T-helper 1 cell (primary cell): Measurements from ENCODE around the gene PDIA5.
A peak's percentile ranks its signal among the peaks of the same experiment; 100 is the strongest.

Experiments
- DNase-seq, 5 donors: peaks; one replicate each; pipeline ENCODE4 v3.0.0-alpha.2; 2012 to 2020

The PDIA5 gene

GRCh38 chr3:123188058-123188457 lies 121.2 kb downstream of the PDIA5 start:
- DNase-seq = no peak

GRCh38 chr3:123193448-123194101 lies 126.8 kb downstream of the PDIA5 start:
- DNase-seq = no peak

GRCh38 chr3:123194552-123194951 lies 127.7 kb downstream of the PDIA5 start:
- no peak for DNase-seq

- DNase-seq = no peak
These were observed 131.5 kb downstream of the PDIA5 start for GRCh38 chr3:123198372-123198771.

GRCh38 chr3:123201223-123201556 lies 134.4 kb downstream of the PDIA5 start:
- DNase-seq = no peak

GRCh38 chr3:123201557-123202427 lies 135.0 kb downstream of the PDIA5 start, which contains the start of gene SEC22A:
Gene SEC22A, plus strand, starts transcription at chr3:123201943. Its CDS starts 7,275 bp downstream, at chr3:123209218.
- DNase-seq = peak; percentile 91 to 98 (median 94)

GRCh38 chr3:123202451-123202850 lies 135.6 kb downstream of the PDIA5 start:
- no peak for DNase-seq
